ENCODE measurements around the gene PUS3.
A peak's percentile ranks its signal among the peaks of the same experiment; 100 is the strongest.

DNA sequence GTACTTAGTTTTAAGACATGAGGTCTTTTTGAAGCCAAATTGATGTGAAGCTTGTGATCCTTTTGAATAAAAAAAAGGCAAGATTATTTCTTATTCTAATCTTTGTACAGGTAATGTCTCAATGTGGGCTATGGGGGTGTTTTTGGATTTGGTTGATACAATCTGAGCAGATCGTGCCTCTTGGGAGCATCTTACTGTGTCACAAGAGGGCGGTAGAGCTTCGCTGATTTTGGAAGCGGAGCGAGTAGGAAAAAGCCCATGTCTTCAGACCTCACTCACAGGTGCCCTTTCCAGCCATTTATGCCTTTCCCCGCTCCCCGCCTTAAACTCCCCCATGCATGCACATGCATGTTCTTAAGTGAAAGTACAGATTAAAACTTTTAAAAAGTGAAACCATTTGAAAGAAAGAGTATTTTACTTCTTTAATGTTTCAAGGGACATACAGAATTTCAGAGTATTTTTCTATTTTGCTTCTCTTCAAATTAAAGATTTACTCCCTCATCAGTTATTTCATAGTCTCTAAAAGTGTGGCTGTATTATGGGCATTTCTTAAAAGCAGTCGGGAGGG lies 20.1 kb upstream of the PUS3 start:
- TF ChIP-seq, protein P1, sequence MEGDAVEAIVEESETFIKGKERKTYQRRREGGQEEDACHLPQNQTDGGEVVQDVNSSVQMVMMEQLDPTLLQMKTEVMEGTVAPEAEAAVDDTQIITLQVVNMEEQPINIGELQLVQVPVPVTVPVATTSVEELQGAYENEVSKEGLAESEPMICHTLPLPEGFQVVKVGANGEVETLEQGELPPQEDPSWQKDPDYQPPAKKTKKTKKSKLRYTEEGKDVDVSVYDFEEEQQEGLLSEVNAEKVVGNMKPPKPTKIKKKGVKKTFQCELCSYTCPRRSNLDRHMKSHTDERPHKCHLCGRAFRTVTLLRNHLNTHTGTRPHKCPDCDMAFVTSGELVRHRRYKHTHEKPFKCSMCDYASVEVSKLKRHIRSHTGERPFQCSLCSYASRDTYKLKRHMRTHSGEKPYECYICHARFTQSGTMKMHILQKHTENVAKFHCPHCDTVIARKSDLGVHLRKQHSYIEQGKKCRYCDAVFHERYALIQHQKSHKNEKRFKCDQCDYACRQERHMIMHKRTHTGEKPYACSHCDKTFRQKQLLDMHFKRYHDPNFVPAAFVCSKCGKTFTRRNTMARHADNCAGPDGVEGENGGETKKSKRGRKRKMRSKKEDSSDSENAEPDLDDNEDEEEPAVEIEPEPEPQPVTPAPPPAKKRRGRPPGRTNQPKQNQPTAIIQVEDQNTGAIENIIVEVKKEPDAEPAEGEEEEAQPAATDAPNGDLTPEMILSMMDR (IDR thresholded peaks at IDR 0.05; ENCODE audit: insufficient read depth, low read depth, low read length), result peak; percentile 81
- TF ChIP-seq EZH2 (IDR thresholded peaks at IDR 0.05; ENCODE audit: insufficient read depth, low read length), result no peak

All from astrocyte (in vitro differentiated cells and primary cell).